ENCODE results near the gene MAGEF1.

The MAGEF1 gene

GRCh38 chr3:184711493-184712247 is at the start of gene MAGEF1:
Gene MAGEF1 (minus strand): TSS chr3:184712064. CDS start chr3:184711821, 243 bp downstream.
- DNase-seq (ENCODE audit: low spot score): peak; percentile 83

GRCh38 chr3:184761075-184761841 is 49.4 kb upstream of the MAGEF1 start:
- DNase-seq (ENCODE audit: low spot score): no peak

- no peak for DNase-seq (ENCODE audit: low spot score)
Measured at GRCh38 chr3:184760337-184761074, 48.6 kb upstream of the MAGEF1 start.

- no peak for DNase-seq (ENCODE audit: low spot score)
Measured at GRCh38 chr3:184759666-184760200, 47.9 kb upstream of the MAGEF1 start.

- no peak for DNase-seq (ENCODE audit: low spot score)
Measured at GRCh38 chr3:184758056-184758455, 46.2 kb upstream of the MAGEF1 start.

- no peak for DNase-seq (ENCODE audit: low spot score)
Measured at GRCh38 chr3:184757022-184757651, 45.3 kb upstream of the MAGEF1 start.

GRCh38 chr3:184756151-184757021 is 44.5 kb upstream of the MAGEF1 start:
- DNase-seq (ENCODE audit: low spot score): no peak

- DNase-seq (ENCODE audit: low spot score): no peak
Measured at GRCh38 chr3:184755315-184755731, 43.5 kb upstream of the MAGEF1 start.

GRCh38 chr3:184752361-184752760 is 40.5 kb upstream of the MAGEF1 start:
- no peak for DNase-seq (ENCODE audit: low spot score)

- no peak for DNase-seq (ENCODE audit: low spot score)
Measured at GRCh38 chr3:184751204-184752040, 39.6 kb upstream of the MAGEF1 start.

- DNase-seq (ENCODE audit: low spot score): no peak
Measured at GRCh38 chr3:184750349-184751083, 38.7 kb upstream of the MAGEF1 start.

GRCh38 chr3:184749168-184749744 is 37.4 kb upstream of the MAGEF1 start:
- DNase-seq (ENCODE audit: low spot score): no peak

GRCh38 chr3:184748219-184749135 is 36.6 kb upstream of the MAGEF1 start:
- DNase-seq (ENCODE audit: low spot score): no peak

- no peak for DNase-seq (ENCODE audit: low spot score)
Measured at GRCh38 chr3:184746131-184747120, 34.6 kb upstream of the MAGEF1 start.

GRCh38 chr3:184745526-184745925 is 33.7 kb upstream of the MAGEF1 start:
- no peak for DNase-seq (ENCODE audit: low spot score)

- no peak for DNase-seq (ENCODE audit: low spot score)
Measured at GRCh38 chr3:184743248-184743647, 31.4 kb upstream of the MAGEF1 start.

All from LoVo (cell line).